OCI-LY7 (cell line): ENCODE data around the gene INPP5B. TPM values are rescaled to one million over a fixed set of nuclear protein-coding genes. Genes with fewer than 3 reads are reported as not detected.
"Not testable (repeated sequence)": the region's sequence is repeated elsewhere in the genome, so short reads cannot be mapped to it uniquely, and the experiment has no call there.

Experiments used
- BruUV-seq: library from RNA; stranded (reverse); fragments of 400-500 nt; replicated peaks from 2 replicates; lab custom pipeline; 2021; lab: Mats Ljungman, UMichigan
- CTCF ChIA-PET: fragments of 300-600 bp; sonication (Branson Sonifier 250); formaldehyde crosslinking; loops from one replicate; lab custom pipeline; 2022; ENCODE audit warnings: antibody characterized with exemption; ENCODE audit not compliant: unreplicated experiment; lab: Charles Lee
- POLR2A ChIA-PET: fragments of 300-600 bp; sonication (Branson Sonifier 250); formaldehyde crosslinking; loops from one replicate; lab custom pipeline; 2022; ENCODE audit warnings: antibody characterized with exemption; lab: Charles Lee
- DNase-seq: peaks from one replicate; pipeline ENCODE4 v3.0.0-alpha.2; 2015; ENCODE audit warnings: low spot score
- H2AFZ ChIP-seq: fragments of 200-600 bp; sonication (generic), shearing (Covaris generic); 2 replicates; pipeline ENCODE4 v1.6.1; 2014; ENCODE audit warnings: mild to moderate bottlenecking, antibody characterized with exemption, low read length, moderate library complexity
- H3K27ac ChIP-seq: fragments of 200-600 bp; sonication (generic); 2 replicates; pipeline ENCODE4 v1.5.1; 2014; ENCODE audit warnings: mixed run types, low read depth, mild to moderate bottlenecking, moderate library complexity, low read length, inconsistent platforms; ENCODE audit not compliant: poor library complexity, severe bottlenecking
- H3K36me3 ChIP-seq: fragments of 200-600 bp; sonication (generic); 2 replicates; pipeline ENCODE4 v1.6.1; 2014; ENCODE audit warnings: mild to moderate bottlenecking, antibody characterized with exemption, low read length, moderate library complexity, mixed read lengths; ENCODE audit not compliant: insufficient read depth
- H3K4me1 ChIP-seq: fragments of 200-600 bp; sonication (generic); 2 replicates; pipeline ENCODE4 v1.5.1; 2014; ENCODE audit warnings: mild to moderate bottlenecking, low read length; ENCODE audit not compliant: insufficient read depth, poor library complexity, severe bottlenecking
- H3K4me2 ChIP-seq: fragments of 200-600 bp; sonication (generic); 2 replicates; pipeline ENCODE4 v1.6.1; 2014; ENCODE audit warnings: mild to moderate bottlenecking, low read length
- H3K4me3 ChIP-seq: fragments of 200-600 bp; sonication (generic); 2 replicates; pipeline ENCODE4 v1.5.1; 2014; ENCODE audit warnings: mild to moderate bottlenecking, low read depth, low read length; ENCODE audit not compliant: poor library complexity, severe bottlenecking
- H3K79me2 ChIP-seq: fragments of 200-600 bp; sonication (generic); 2 replicates; pipeline ENCODE4 v1.6.1; 2016; ENCODE audit warnings: low read depth, mild to moderate bottlenecking, low read length, moderate library complexity, mixed read lengths; ENCODE audit not compliant: insufficient read depth
- H3K9me2 ChIP-seq: fragments of 200-600 bp; sonication (generic); 2 replicates; pipeline ENCODE4 v1.6.1; 2016; ENCODE audit warnings: mild to moderate bottlenecking, low read length, mixed read lengths; ENCODE audit not compliant: insufficient read depth
- H3K9me3 ChIP-seq: fragments of 200-600 bp; sonication (generic); 2 replicates; pipeline ENCODE4 v1.6.1; 2014; ENCODE audit warnings: mild to moderate bottlenecking, mixed run types, low read length, mixed read lengths
- H4K20me1 ChIP-seq: fragments of 200-600 bp; sonication (generic); 2 replicates; pipeline ENCODE4 v1.6.1; 2014; ENCODE audit warnings: mild to moderate bottlenecking, antibody characterized with exemption, low read length, moderate library complexity, mixed read lengths; ENCODE audit not compliant: insufficient read depth
- CTCF ChIP-seq: fragments of 200-600 bp; sonication (generic); conservative IDR thresholded peaks from 2 replicates; pipeline ENCODE4 v1.5.1; 2014; ENCODE audit warnings: mild to moderate bottlenecking, antibody characterized with exemption, low read length, moderate library complexity, mixed read lengths
- EZH2phosphoT487 ChIP-seq: fragments of 200-600 bp; sonication (generic); IDR thresholded peaks from 2 replicates; pipeline ENCODE4 v1.6.1; 2018; ENCODE audit warnings: low read depth, borderline replicate concordance, mild to moderate bottlenecking, mixed run types, antibody characterized with exemption, low read length, moderate library complexity, mixed read lengths
- intact Hi-C: fragments of 100-400 bp; cut with micrococcal nuclease; formaldehyde crosslinking; loops from one replicate; pipeline ENCODE4 v1.10.0; 2022; ENCODE audit not compliant: unreplicated experiment
- total RNA-seq, 2 experiments: library from RNA; depleted of rRNA in 1 of 2; stranded (reverse); fragments of >200 nt in 1 of 2; shearing (Covaris generic) in 1 of 2; gene quantifications; 2 replicates each; pipeline ENCODE4 v1.2.3, GENCODE V29; 2014 to 2022

The INPP5B gene
- total RNA-seq, 2 experiments from 2014 or later = 49.7 to 63.0 TPM

- POLR2A ChIA-PET, H3K4me3 ChIP-seq, H3K79me2 ChIP-seq, H3K9me2 ChIP-seq, CTCF ChIA-PET, H3K4me1 ChIP-seq, H3K27ac ChIP-seq, H3K4me2 ChIP-seq, H4K20me1 ChIP-seq, BruUV-seq, H3K9me3 ChIP-seq, H2AFZ ChIP-seq: not testable (repeated sequence)
- peak; percentile 45 for DNase-seq
- TF ChIP-seq CTCF = peak; percentile 71
- intact Hi-C loops = loop anchor here (2.0 kb wide), 1 partner anchor 84 kb away; no protein-coding TSS in a partner anchor
- peaks cover 85% of the 10 kb centered on the region for H3K36me3 ChIP-seq
These were observed 28.2 kb upstream of the INPP5B start for GRCh38 chr1:37975083-37975482.

GRCh38 chr1:37974567-37974966 is 27.7 kb upstream of the INPP5B start:
- Histone ChIP-seq H3K4me1 (no peaks in the 10 kb centered on the region), H4K20me1 (no peaks in the 10 kb centered on the region), H2AFZ (no peak overlapping the region), H3K79me2 (no peaks in the 10 kb centered on the region), H3K9me2 (no peaks in the 10 kb centered on the region), H3K4me3 (no peak overlapping the region), H3K9me3 (no peaks in the 10 kb centered on the region), H3K36me3 (peaks cover 85% of the 10 kb centered on the region), H3K27ac (no peak overlapping the region), H3K4me2 (no peak overlapping the region)
- DNase-seq = no peak
- no peak for TF ChIP-seq CTCF
- TF ChIP-seq EZH2phosphoT487 = no peak
- BruUV-seq = no TSS peak
- ChIA-PET POLR2A (no interaction called here), CTCF (no interaction called here)
- intact Hi-C loops = loop anchor here (2.0 kb wide), 1 partner anchor 84 kb away; no protein-coding TSS in a partner anchor

- H2AFZ ChIP-seq, H4K20me1 ChIP-seq, H3K27ac ChIP-seq, H3K4me2 ChIP-seq, H3K79me2 ChIP-seq, POLR2A ChIA-PET, CTCF ChIA-PET, H3K4me1 ChIP-seq, H3K4me3 ChIP-seq, DNase-seq, H3K9me2 ChIP-seq, BruUV-seq, H3K9me3 ChIP-seq: not testable (repeated sequence)
- peaks cover 85% of the 10 kb centered on the region for H3K36me3 ChIP-seq
- intact Hi-C loops = loop anchor here (2.0 kb wide), 1 partner anchor 83 kb away; no protein-coding TSS in a partner anchor
These were observed 26.8 kb upstream of the INPP5B start for GRCh38 chr1:37973684-37974083.
